K562 (cell line): ENCODE results near the gene RARG. TPM values are rescaled to one million over a fixed set of nuclear protein-coding genes. Genes with fewer than 3 reads are reported as not detected.

ENCODE experiments used
- BHLHE40 ChIP-seq: IDR thresholded peaks from 2 replicates; pipeline ENCODE4 v1.6.1; 2011; ENCODE audit warnings: low read length, improper control_type of control experiment
- EP300 ChIP-seq: IDR thresholded peaks from 2 replicates; pipeline ENCODE4 v1.6.1; 2012; ENCODE audit warnings: low read length, improper control_type of control experiment
- HCFC1 ChIP-seq: IDR thresholded peaks from 2 replicates; pipeline ENCODE4 v1.6.1; 2012; ENCODE audit warnings: low read depth, low read length, improper control_type of control experiment
- HES1 ChIP-seq: fragments of 450-650 bp; IDR thresholded peaks from 2 replicates; pipeline ENCODE4 v1.6.1; 2016; ENCODE audit warnings: low read depth, mild to moderate bottlenecking, moderate library complexity
- PCBP1 ChIP-seq: fragments of 200-400 bp; formaldehyde crosslinking; IDR thresholded peaks from 2 replicates; pipeline ENCODE4 v1.6.1; 2018; ENCODE audit warnings: mild to moderate bottlenecking, low read depth, low read length; ENCODE audit not compliant: poor library complexity, severe bottlenecking
- PHF8 ChIP-seq: fragments of 200-600 bp; sonication (generic); IDR thresholded peaks from 2 replicates; pipeline ENCODE4 v1.6.1; 2012; ENCODE audit warnings: mixed run types, mild to moderate bottlenecking, inconsistent platforms, low read length, moderate library complexity, borderline replicate concordance
- RBBP5 ChIP-seq: fragments of 200-600 bp; sonication (generic); IDR thresholded peaks from 2 replicates; pipeline ENCODE4 v1.6.1; 2012; ENCODE audit warnings: borderline replicate concordance, mild to moderate bottlenecking, low read length, control low read depth, inconsistent platforms; ENCODE audit not compliant: insufficient read depth, poor library complexity, severe bottlenecking
- ZNF140 ChIP-seq: fragments of 250-450 bp; sonication (Bioruptor Pico); IDR thresholded peaks from 2 replicates; pipeline ENCODE4 v1.8.0; 2021; ENCODE audit warnings: moderate library complexity, mild to moderate bottlenecking, inconsistent platforms
- ZSCAN29 ChIP-seq: fragments of 450-650 bp; IDR thresholded peaks from 2 replicates; pipeline ENCODE4 v1.6.1; 2017
- polyA plus RNA-seq, 8 experiments: library from polyadenylated mRNA; depleted of rRNA in 4 of 8; stranded (reverse) in 5 of 8; unstranded in 3 of 8; fragments of >200 nt; fragmentation: Nextera tagmentation in 2 of 8; fragmentation: Illumina TruSeq in 1 of 8; extraction: Ambion mirVana in 2 of 8; extraction: Trizol in 1 of 8; gene quantifications; 2 replicates each; pipeline versions ENCODE4 v1.2.1 to v1.2.3, GENCODE V29; 2011 to 2014; ENCODE audit warnings: inconsistent platforms in 1 of 8, missing spikeins in 1 of 8
- total RNA-seq, 7 experiments: library from RNA; depleted of rRNA in 6 of 7; stranded (reverse); fragments of >200 nt in 6 of 7; fragmentation: Illumina TruSeq in 2 of 7; extraction: Trizol in 2 of 7; gene quantifications; 2 replicates each; pipeline versions ENCODE4 v1.2.1 to v1.2.3, GENCODE V29; 2011 to 2021; ENCODE audit warnings: low replicate concordance in 1 of 7
- TF ChIP-seq, protein P1 (sequence below), 2 experiments: fragments of 450-650 bp; conservative IDR thresholded peaks; 2 replicates each; pipeline ENCODE4 v1.6.1; 2017; ENCODE audit warnings: mild to moderate bottlenecking in 2 of 2, moderate library complexity in 2 of 2
- TF ChIP-seq, protein P2 (sequence below), 2 experiments: fragments of 450-650 bp; formaldehyde crosslinking in 1 of 2; IDR thresholded peaks; 2 replicates each; pipeline versions ENCODE4 v1.4.0 to v1.6.1; 2014 to 2020; ENCODE audit warnings: mild to moderate bottlenecking in 2 of 2, borderline replicate concordance in 1 of 2, low read depth in 1 of 2
- TF ChIP-seq, protein P3 (sequence below): sonication (generic); formaldehyde crosslinking; IDR thresholded peaks from 2 replicates; pipeline ENCODE4 v1.9.0; 2022; ENCODE audit warnings: mild to moderate bottlenecking, missing genetic modification reagents

The RARG gene
- total and polyA plus RNA-seq, 9 of the 15 experiments (the other 6 are each of a cell fraction or from before 2014, with no cell fraction given): 0.18 to 7.6 (median 3.8) TPM

- TF ChIP-seq, protein P1, sequence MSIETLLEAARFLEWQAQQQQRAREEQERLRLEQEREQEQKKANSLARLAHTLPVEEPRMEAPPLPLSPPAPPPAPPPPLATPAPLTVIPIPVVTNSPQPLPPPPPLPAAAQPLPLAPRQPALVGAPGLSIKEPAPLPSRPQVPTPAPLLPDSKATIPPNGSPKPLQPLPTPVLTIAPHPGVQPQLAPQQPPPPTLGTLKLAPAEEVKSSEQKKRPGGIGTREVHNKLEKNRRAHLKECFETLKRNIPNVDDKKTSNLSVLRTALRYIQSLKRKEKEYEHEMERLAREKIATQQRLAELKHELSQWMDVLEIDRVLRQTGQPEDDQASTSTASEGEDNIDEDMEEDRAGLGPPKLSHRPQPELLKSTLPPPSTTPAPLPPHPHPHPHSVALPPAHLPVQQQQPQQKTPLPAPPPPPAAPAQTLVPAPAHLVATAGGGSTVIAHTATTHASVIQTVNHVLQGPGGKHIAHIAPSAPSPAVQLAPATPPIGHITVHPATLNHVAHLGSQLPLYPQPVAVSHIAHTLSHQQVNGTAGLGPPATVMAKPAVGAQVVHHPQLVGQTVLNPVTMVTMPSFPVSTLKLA (conservative IDR thresholded peaks at IDR 0.05): peak; percentile 75 to 91
- 0 out of 2 replicates have a peak, but pooled peaks have one; percentile 42 for TF ChIP-seq EP300
- TF ChIP-seq ZSCAN29: peak; percentile 84
- TF ChIP-seq PCBP1: peak; percentile 97
- peak; percentile 79; the same call in 1 of the 2 replicates for TF ChIP-seq PHF8
- no peak for TF ChIP-seq ZNF140
- peak; percentile 84 for TF ChIP-seq HCFC1
- peak; percentile 84 for TF ChIP-seq RBBP5
- TF ChIP-seq HES1: no peak
- TF ChIP-seq, protein P2, sequence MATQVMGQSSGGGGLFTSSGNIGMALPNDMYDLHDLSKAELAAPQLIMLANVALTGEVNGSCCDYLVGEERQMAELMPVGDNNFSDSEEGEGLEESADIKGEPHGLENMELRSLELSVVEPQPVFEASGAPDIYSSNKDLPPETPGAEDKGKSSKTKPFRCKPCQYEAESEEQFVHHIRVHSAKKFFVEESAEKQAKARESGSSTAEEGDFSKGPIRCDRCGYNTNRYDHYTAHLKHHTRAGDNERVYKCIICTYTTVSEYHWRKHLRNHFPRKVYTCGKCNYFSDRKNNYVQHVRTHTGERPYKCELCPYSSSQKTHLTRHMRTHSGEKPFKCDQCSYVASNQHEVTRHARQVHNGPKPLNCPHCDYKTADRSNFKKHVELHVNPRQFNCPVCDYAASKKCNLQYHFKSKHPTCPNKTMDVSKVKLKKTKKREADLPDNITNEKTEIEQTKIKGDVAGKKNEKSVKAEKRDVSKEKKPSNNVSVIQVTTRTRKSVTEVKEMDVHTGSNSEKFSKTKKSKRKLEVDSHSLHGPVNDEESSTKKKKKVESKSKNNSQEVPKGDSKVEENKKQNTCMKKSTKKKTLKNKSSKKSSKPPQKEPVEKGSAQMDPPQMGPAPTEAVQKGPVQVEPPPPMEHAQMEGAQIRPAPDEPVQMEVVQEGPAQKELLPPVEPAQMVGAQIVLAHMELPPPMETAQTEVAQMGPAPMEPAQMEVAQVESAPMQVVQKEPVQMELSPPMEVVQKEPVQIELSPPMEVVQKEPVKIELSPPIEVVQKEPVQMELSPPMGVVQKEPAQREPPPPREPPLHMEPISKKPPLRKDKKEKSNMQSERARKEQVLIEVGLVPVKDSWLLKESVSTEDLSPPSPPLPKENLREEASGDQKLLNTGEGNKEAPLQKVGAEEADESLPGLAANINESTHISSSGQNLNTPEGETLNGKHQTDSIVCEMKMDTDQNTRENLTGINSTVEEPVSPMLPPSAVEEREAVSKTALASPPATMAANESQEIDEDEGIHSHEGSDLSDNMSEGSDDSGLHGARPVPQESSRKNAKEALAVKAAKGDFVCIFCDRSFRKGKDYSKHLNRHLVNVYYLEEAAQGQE (IDR thresholded peaks at IDR 0.05; ENCODE audit: borderline replicate concordance): peak; percentile 34
- TF ChIP-seq, protein P2 (CRISPR knock-in tag; IDR thresholded peaks at IDR 0.05; ENCODE audit: low read depth): no peak
- TF ChIP-seq, protein P3, sequence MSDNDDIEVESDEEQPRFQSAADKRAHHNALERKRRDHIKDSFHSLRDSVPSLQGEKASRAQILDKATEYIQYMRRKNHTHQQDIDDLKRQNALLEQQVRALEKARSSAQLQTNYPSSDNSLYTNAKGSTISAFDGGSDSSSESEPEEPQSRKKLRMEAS (CRISPR knock-in tag): peak; percentile 86
- TF ChIP-seq BHLHE40: peak; percentile 21; the same call in 1 of the 2 replicates
Observed at GRCh38 chr12:53180220-53180930, 51.6 kb downstream of the RARG start, which contains the start of the genes CSAD and ZNF740 (continued).
